ENCODE measurements around the gene TPRX2. TPM values are rescaled to one million over a fixed set of nuclear protein-coding genes. Genes with fewer than 3 reads are reported as not detected.

TPRX2 gene
- total and polyA plus RNA-seq, 2 of the 8 experiments (the other 6 are each of a cell fraction or from before 2014, with no cell fraction given), result not detected

DNA sequence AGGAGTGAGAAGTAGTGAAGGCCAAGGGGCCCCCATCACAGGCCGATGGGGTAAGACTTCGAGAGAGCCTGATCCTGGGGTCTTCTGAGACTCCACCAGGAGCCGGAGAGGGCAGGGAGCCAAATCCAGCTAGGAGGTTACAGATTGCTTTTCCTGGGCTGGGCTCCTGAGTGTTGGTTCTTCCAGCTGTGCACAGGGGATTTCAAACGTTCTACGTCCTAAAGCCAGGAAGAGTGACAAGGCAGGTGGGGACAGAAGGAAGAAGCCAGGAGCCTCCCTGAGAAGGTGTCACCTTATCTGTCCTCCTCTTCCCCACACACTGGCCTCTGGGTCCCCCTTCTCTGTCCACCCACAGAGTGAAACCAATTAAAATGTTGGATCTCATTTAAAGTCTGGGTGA, 16.1 kb upstream of the TPRX2 start:
- CTCF ChIA-PET (ENCODE audit: partially characterized antibody), result interaction anchor here (1.0 to 4.1 kb wide), 4 partner anchors 18 to 405 kb away, joined by 3 to 21 read pairs (median 8); no protein-coding TSS in a partner anchor
- Histone ChIP-seq H3K4me1 (replicated peaks in 1 of 4; ENCODE audit: control insufficient read depth in 3 of 4, insufficient read depth in 4 of 4, low read length in 3 of 4) (peaks cover 0 to 10% (median 4%) of the 10 kb centered on the region in 4 experiments; a peak in 4 of 7 replicates), H3K23ac (ENCODE audit: insufficient read length) (no peak overlapping the region), H2BK120ac (replicated peaks; ENCODE audit: low read depth, low read length) (no peak overlapping the region), H2AFZ (ENCODE audit: low read length) (no peak overlapping the region), H2BK15ac (ENCODE audit: low read length) (no peak overlapping the region), H3K14ac (ENCODE audit: insufficient read length) (no peak overlapping the region), H3K9me3 (ENCODE audit: insufficient read depth in 2 of 2, low read depth in 1 of 2, low read length in 1 of 2) (no peaks in the 10 kb centered on the region), H2AK5ac (ENCODE audit: low read depth, low read length) (no peak overlapping the region), H3K4ac (replicated peaks; ENCODE audit: insufficient read length, low read depth, low read length) (no peak overlapping the region), H3K9ac (replicated peaks in 1 of 4; ENCODE audit: extremely low read depth in 1 of 4, low read depth in 3 of 4, low read length in 3 of 4) (no peak overlapping the region), H4K5ac (ENCODE audit: insufficient read length, low read depth, low read length) (no peak overlapping the region), H3K4me3 (ENCODE audit: extremely low read depth in 1 of 4, insufficient read depth in 2 of 4, low read depth in 3 of 4, low read length in 4 of 4) (no peak overlapping the region), H4K8ac (ENCODE audit: extremely low read depth, insufficient read depth, low read length) (no peak overlapping the region), H3K18ac (ENCODE audit: extremely low read depth, low read length) (no peak overlapping the region), H3K27me3 (replicated peaks in 1 of 4; ENCODE audit: control insufficient read depth in 3 of 4, extremely low read depth in 1 of 4, insufficient read depth in 3 of 4, low read length in 3 of 4) (no peaks in the 10 kb centered on the region), H3K56ac (replicated peaks; ENCODE audit: insufficient read length, low read depth, low read length) (no peak overlapping the region), H2BK12ac (ENCODE audit: low read depth, low read length) (no peak overlapping the region), H3K79me2 (ENCODE audit: control insufficient read depth in 1 of 2, insufficient read depth in 2 of 2, low read length in 2 of 2) (no peaks in the 10 kb centered on the region), H2BK20ac (ENCODE audit: low read length) (peak overlapping the region; percentile 51; the same call in 1 of the 2 replicates), H3K36me3 (ENCODE audit: control insufficient read depth in 2 of 4, insufficient read depth in 4 of 4, low read length in 3 of 4) (no peaks in the 10 kb centered on the region), H4K20me1 (replicated peaks in 1 of 2; ENCODE audit: control insufficient read depth in 1 of 2, insufficient read depth in 2 of 2, low read length in 2 of 2) (peaks cover 0 to 3% of the 10 kb centered on the region in 2 experiments), H3K4me2 (ENCODE audit: insufficient read depth in 1 of 2, low read depth in 2 of 2, low read length in 2 of 2) (no peak overlapping the region), H3K23me2 (ENCODE audit: low read depth, low read length) (no peaks in the 10 kb centered on the region), H3K27ac (ENCODE audit: low read depth, low read length) (no peak overlapping the region), H4K91ac (replicated peaks; ENCODE audit: insufficient read length, low read length) (no peak overlapping the region), H2BK5ac (ENCODE audit: low read depth, low read length) (no peak overlapping the region), H3K79me1 (ENCODE audit: low read depth, low read length) (no peaks in the 10 kb centered on the region)
- WGBS, 2 experiments (ENCODE audit: extremely low coverage in 1 of 2, insufficient coverage in 1 of 2, insufficient read length in 1 of 2, insufficient replicate concordance in 2 of 2, low coverage in 1 of 2, low lambda C conversion rate in 2 of 2, missing lambda C conversion rate in 1 of 2), result 70% methylated on average over 5 of the region's 5 CpGs; no CpG with 5 or more reads in 1 of the 2 experiments
- FAIRE-seq (no peak), DNase-seq (ENCODE audit: low read depth in 1 of 2, low spot score in 2 of 2) (no peak)
- POLR2A ChIA-PET (ENCODE audit: partially characterized antibody), result no interaction called here
- TF ChIP-seq RXRA (IDR thresholded peaks at IDR 0.05; ENCODE audit: insufficient read depth, low read depth, low read length) (no peak), MAFK (IDR thresholded peaks at IDR 0.05; ENCODE audit: low read depth, low read length) (no peak), HDAC2 (IDR thresholded peaks at IDR 0.05; ENCODE audit: borderline replicate concordance in 1 of 2, low read depth in 2 of 2, low read length in 2 of 2) (no peak), ASH2L (IDR thresholded peaks at IDR 0.05; ENCODE audit: low read length) (no peak), NRF1 (IDR thresholded peaks at IDR 0.05; ENCODE audit: low read depth, low read length) (no peak), TCF12 (IDR thresholded peaks at IDR 0.05; ENCODE audit: low read depth, low read length) (no peak)

Measured in H1 (cell line).